A549 (cell line): ENCODE data around the gene CRACR2B. TPM values are rescaled to one million over a fixed set of nuclear protein-coding genes. Genes with fewer than 3 reads are reported as not detected.

ENCODE experiments used
- ATAC-seq, 2 experiments: fragments of 200-7000 bp in 1 of 2; fragments of >200 bp in 1 of 2; cut with Nextera tagmentation in 1 of 2; cut with Tn5 transposase in 1 of 2; 3 replicates each; pipeline versions ENCODE4 v1.8.0 to v1.9.1; 2018 to 2020; ENCODE audit warnings: mild to moderate bottlenecking in 1 of 2, moderate library complexity in 1 of 2
- CTCF ChIA-PET: fragments of 300-600 bp; sonication (Branson Sonifier 250); formaldehyde crosslinking; extraction: SDS; loops from one replicate; lab custom pipeline; 2021; ENCODE audit warnings: antibody characterized with exemption, inconsistent platforms; lab: Yijun Ruan, JAX
- POLR2A ChIA-PET: fragments of 350-600 bp; formaldehyde crosslinking; extraction: SDS; loops from one replicate; lab custom pipeline; 2021; ENCODE audit warnings: antibody characterized with exemption, inconsistent platforms; lab: Yijun Ruan, JAX
- DNase-seq, 2 experiments: peaks; one replicate each; pipeline versions ENCODE4 v3.0.0 to v3.0.0-alpha.2; 2011 to 2016; ENCODE audit warnings: low read depth in 1 of 2, low spot score in 1 of 2
- FAIRE-seq: peaks from 2 replicates; lab custom pipeline; 2011; peaks lifted over from hg19 to GRCh38; lab: Jason Lieb, UNC
- H3K27ac ChIP-seq, 2 experiments: fragments of >200 bp; sonication (Bioruptor Twin); formaldehyde crosslinking; 3 replicates each; pipeline ENCODE4 v1.5.1; 2016 to 2017
- H3K4me1 ChIP-seq: fragments of >200 bp; sonication (Bioruptor Twin); formaldehyde crosslinking; 3 replicates; pipeline ENCODE4 v1.6.1; 2016
- H3K4me2 ChIP-seq: fragments of >200 bp; sonication (Bioruptor Twin); formaldehyde crosslinking; 3 replicates; pipeline ENCODE4 v1.6.1; 2016
- H3K4me3 ChIP-seq: fragments of >200 bp; sonication (Bioruptor Twin); formaldehyde crosslinking; 3 replicates; pipeline ENCODE4 v1.5.1; 2016
- H3K9me3 ChIP-seq: fragments of >200 bp; sonication (Bioruptor Twin); formaldehyde crosslinking; 3 replicates; pipeline ENCODE4 v1.6.1; 2016
- BCL3 ChIP-seq: fragments of >200 bp; sonication (Bioruptor Twin); formaldehyde crosslinking; IDR thresholded peaks from 3 replicates; pipeline ENCODE4 v1.6.1; 2016
- CHD2 ChIP-seq: fragments of 150-350 bp; IDR thresholded peaks from 2 replicates; pipeline ENCODE4 v1.6.1; 2014; ENCODE audit warnings: low read length; ENCODE audit not compliant: partially characterized antibody
- EHF ChIP-seq: fragments of 250-450 bp; sonication (Bioruptor Pico); IDR thresholded peaks from 2 replicates; pipeline ENCODE4 v1.5.0; 2020; ENCODE audit warnings: mild to moderate bottlenecking
- FOSL2 ChIP-seq, 2 experiments: fragments of 450-650 bp in 1 of 2; fragments of >200 bp in 1 of 2; sonication (Bioruptor Twin) in 1 of 2; formaldehyde crosslinking; IDR thresholded peaks; 2 replicates each; pipeline versions ENCODE4 v1.5.0 to v1.6.1; 2016 to 2020; ENCODE audit warnings: mild to moderate bottlenecking in 1 of 2, moderate library complexity in 1 of 2
- HES2 ChIP-seq: fragments of >200 bp; sonication (Bioruptor Twin); formaldehyde crosslinking; IDR thresholded peaks from 2 replicates; pipeline ENCODE4 v1.6.1; 2016
- HMGXB4 ChIP-seq: fragments of 250-450 bp; sonication (Bioruptor Pico); IDR thresholded peaks from 2 replicates; pipeline ENCODE4 v1.5.0; 2021; ENCODE audit warnings: mild to moderate bottlenecking, moderate library complexity, borderline replicate concordance
- HOXA7 ChIP-seq: fragments of 250-450 bp; sonication (Bioruptor Pico); IDR thresholded peaks from 2 replicates; pipeline ENCODE4 v1.5.0; 2020; ENCODE audit warnings: mild to moderate bottlenecking, moderate library complexity
- HOXB13 ChIP-seq: fragments of 250-450 bp; sonication (Bioruptor Pico); IDR thresholded peaks from 2 replicates; pipeline ENCODE4 v1.5.0; 2020; ENCODE audit warnings: low read depth, mild to moderate bottlenecking, moderate library complexity
- JUNB ChIP-seq: fragments of >200 bp; sonication (Bioruptor Twin); formaldehyde crosslinking; IDR thresholded peaks from 2 replicates; pipeline ENCODE4 v1.6.1; 2016
- KDM5A ChIP-seq: fragments of 200-600 bp; sonication (generic); IDR thresholded peaks from 2 replicates; pipeline ENCODE4 v1.6.1; 2016; ENCODE audit warnings: antibody characterized with exemption, mild to moderate bottlenecking
- MAFK ChIP-seq: fragments of 450-650 bp; IDR thresholded peaks from 2 replicates; pipeline ENCODE4 v1.6.1; 2014; ENCODE audit not compliant: partially characterized antibody
- NFE2L2 ChIP-seq: fragments of 150-350 bp; conservative IDR thresholded peaks from 2 replicates; pipeline ENCODE4 v1.6.1; 2014; ENCODE audit warnings: low read length
- NPAS2 ChIP-seq: fragments of 250-450 bp; sonication (Bioruptor Pico); IDR thresholded peaks from 2 replicates; pipeline ENCODE4 v1.8.0; 2022; ENCODE audit warnings: mild to moderate bottlenecking, moderate library complexity, borderline replicate concordance
- NR3C1 ChIP-seq: fragments of >200 bp; sonication (Bioruptor Twin); formaldehyde crosslinking; IDR thresholded peaks from 3 replicates; pipeline ENCODE4 v1.6.1; 2017
- POLR2AphosphoS2 ChIP-seq: conservative IDR thresholded peaks from 2 replicates; pipeline ENCODE4 v1.6.1; 2012; ENCODE audit warnings: low read length, improper control_type of control experiment, inconsistent platforms
- RCOR1 ChIP-seq: fragments of 150-350 bp; IDR thresholded peaks from 2 replicates; pipeline ENCODE4 v1.6.1; 2014; ENCODE audit warnings: antibody characterized with exemption, low read length, low read depth
- REST ChIP-seq: fragments of 200-600 bp; sonication (generic); IDR thresholded peaks from 2 replicates; pipeline ENCODE4 v1.6.1; 2016; ENCODE audit warnings: antibody characterized with exemption, mild to moderate bottlenecking, moderate library complexity
- RNF2 ChIP-seq: fragments of 200-600 bp; sonication (generic); IDR thresholded peaks from 2 replicates; pipeline ENCODE4 v1.6.1; 2016; ENCODE audit warnings: low read depth, mild to moderate bottlenecking, antibody characterized with exemption, moderate library complexity, borderline replicate concordance
- SMC3 ChIP-seq: fragments of >200 bp; sonication (Bioruptor Twin); formaldehyde crosslinking; IDR thresholded peaks from 3 replicates; pipeline ENCODE4 v1.6.1; 2018; ENCODE audit warnings: inconsistent platforms
- SREBF2 ChIP-seq: fragments of 450-650 bp; IDR thresholded peaks from 2 replicates; pipeline ENCODE4 v1.6.1; 2014; ENCODE audit warnings: mild to moderate bottlenecking, moderate library complexity
- TP53 ChIP-seq: fragments of 250-450 bp; sonication (Bioruptor Pico); IDR thresholded peaks from 2 replicates; pipeline ENCODE4 v1.5.0; 2021; ENCODE audit warnings: mild to moderate bottlenecking, moderate library complexity
- ZC3H11A ChIP-seq: fragments of 450-650 bp; IDR thresholded peaks from 2 replicates; pipeline ENCODE4 v1.6.1; 2014; ENCODE audit warnings: antibody characterized with exemption, mild to moderate bottlenecking
- WGBS: methylation state at CpG from one replicate; pipeline ENCODE4 v1.1.6; 2017; ENCODE audit errors: missing lambda C conversion rate; 5-methylcytosine and 5-hydroxymethylcytosine counted together
- polyA plus RNA-seq, 4 experiments: library from polyadenylated mRNA; depleted of rRNA in 3 of 4; stranded (reverse); fragments of >200 nt; fragmentation: RNase III in 1 of 4; extraction: RNeasy Plus Mini Kit Qiagen cat#74134 plus additional on column Dnase treatment in 1 of 4; gene quantifications; 2 replicates in 3 of 4; 3 replicates in 1 of 4; pipeline ENCODE4 v1.2.3, GENCODE V29; 2011 to 2017
- TF ChIP-seq, protein P1 (sequence below): fragments of 150-350 bp; IDR thresholded peaks from 2 replicates; pipeline ENCODE4 v1.6.1; 2014; ENCODE audit warnings: low read depth, mild to moderate bottlenecking, low read length

Gene CRACR2B
- polyA plus RNA-seq, 2 of the 4 experiments (the other 2 are of a cell fraction): 1.2 to 3.0 TPM

DNA sequence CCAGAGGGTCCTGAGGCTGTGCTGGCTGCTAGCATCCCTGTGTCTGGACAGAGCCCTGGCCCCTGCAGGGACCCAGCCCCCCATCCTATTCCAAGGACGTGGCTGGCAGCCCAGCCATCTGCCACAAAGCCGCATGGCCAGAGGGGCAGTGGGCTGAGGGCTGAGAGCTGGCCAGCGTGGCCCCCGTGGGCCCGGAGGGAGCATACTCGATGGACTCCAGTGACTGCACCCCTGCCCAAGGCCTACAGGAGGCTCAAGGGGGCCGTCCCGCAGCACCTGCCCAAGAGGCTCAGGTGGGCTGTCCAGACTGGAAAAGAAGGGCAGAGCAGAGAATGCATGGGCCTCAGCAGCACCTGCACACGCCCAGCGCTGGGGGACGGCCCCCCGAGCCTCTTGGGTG lies 28.1 kb downstream of the CRACR2B start:
- ATAC-seq: no peak
- TF ChIP-seq RNF2 (no peak), MAFK (no peak), NFE2L2 (no peak), NR3C1 (no peak), RCOR1 (no peak), HMGXB4 (no peak), HES2 (no peak), HOXB13 (CRISPR knock-in tag) (no peak)
- TF ChIP-seq, protein P1, sequence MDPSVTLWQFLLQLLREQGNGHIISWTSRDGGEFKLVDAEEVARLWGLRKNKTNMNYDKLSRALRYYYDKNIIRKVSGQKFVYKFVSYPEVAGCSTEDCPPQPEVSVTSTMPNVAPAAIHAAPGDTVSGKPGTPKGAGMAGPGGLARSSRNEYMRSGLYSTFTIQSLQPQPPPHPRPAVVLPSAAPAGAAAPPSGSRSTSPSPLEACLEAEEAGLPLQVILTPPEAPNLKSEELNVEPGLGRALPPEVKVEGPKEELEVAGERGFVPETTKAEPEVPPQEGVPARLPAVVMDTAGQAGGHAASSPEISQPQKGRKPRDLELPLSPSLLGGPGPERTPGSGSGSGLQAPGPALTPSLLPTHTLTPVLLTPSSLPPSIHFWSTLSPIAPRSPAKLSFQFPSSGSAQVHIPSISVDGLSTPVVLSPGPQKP: no peak
- TF ChIP-seq, all 56 proteins: peak for 0
- Histone ChIP-seq H3K27ac (no peak overlapping the region), H3K4me3 (no peak overlapping the region), H3K9me3 (no peaks in the 10 kb centered on the region), H3K4me1 (peaks cover 46% of the 10 kb centered on the region), H3K4me2 (no peak overlapping the region)
- DNase-seq (no peak), FAIRE-seq (no peak)
- 89% methylated on average over 8 of the region's 12 CpGs for WGBS
- ChIA-PET POLR2A (interaction anchor here (1.4 kb wide), 1 partner anchor 12 kb away, joined by 5 read pairs; the partner anchor contains the start of gene TSPAN4), CTCF (interaction anchor here (3.2 to 9.0 kb wide), 4 partner anchors 9 to 195 kb away, joined by 10 to 37 read pairs (median 23); no protein-coding TSS in a partner anchor)

DNA sequence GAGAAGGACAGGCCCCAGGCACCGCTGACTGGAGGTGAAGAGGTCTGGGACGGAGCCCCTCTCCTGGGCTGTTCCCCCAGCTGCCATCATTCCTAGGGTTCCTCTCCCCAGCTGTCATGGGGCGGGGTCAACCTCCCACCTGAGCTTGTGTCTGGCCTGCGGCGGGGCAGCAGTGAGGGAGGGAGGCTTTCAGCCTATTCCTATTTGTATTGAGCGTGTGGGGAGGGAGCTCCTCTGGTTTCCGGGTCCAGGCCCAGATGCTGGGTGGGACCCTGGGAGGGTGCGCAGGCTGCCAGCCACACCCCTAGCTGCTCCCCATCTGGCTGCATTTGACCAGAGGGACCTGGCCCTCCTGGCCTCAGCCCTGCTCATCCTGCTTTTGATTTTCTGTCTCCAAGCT lies 28.7 kb downstream of the CRACR2B start:
- POLR2A ChIA-PET: interaction anchor here (1.1 to 1.4 kb wide), 2 partner anchors 13 to 198 kb away, joined by 3 to 5 read pairs; partner anchors contain the start of gene TSPAN4
- ATAC-seq: no peak

More for the DNA sequence above, 28.7 kb downstream of the CRACR2B start:
- H3K4me3 ChIP-seq: no peak overlapping the region
- FAIRE-seq: no peak
- CTCF ChIA-PET: interaction anchor here (3.2 to 9.0 kb wide), 4 partner anchors 9 to 195 kb away, joined by 10 to 37 read pairs (median 23); no protein-coding TSS in a partner anchor
- H3K4me1 ChIP-seq: peaks cover 40% of the 10 kb centered on the region
- no peaks in the 10 kb centered on the region for H3K9me3 ChIP-seq
- H3K4me2 ChIP-seq: no peak overlapping the region
- no peak overlapping the region for H3K27ac ChIP-seq
- WGBS: 83% methylated on average over 7 of the region's 8 CpGs
- no peak for DNase-seq
- TF ChIP-seq NR3C1: no peak
- TF ChIP-seq POLR2AphosphoS2: no peak
- TF ChIP-seq CHD2: no peak
- no peak for TF ChIP-seq KDM5A
- TF ChIP-seq JUNB: no peak
- no peak for TF ChIP-seq SREBF2
- no peak for TF ChIP-seq NPAS2 (CRISPR knock-in tag)
- TF ChIP-seq, protein P1: no peak
- TF ChIP-seq HES2: no peak
- no peak for TF ChIP-seq MAFK
- TF ChIP-seq FOSL2 (IDR thresholded peaks at IDR 0.05): no peak
- no peak for TF ChIP-seq FOSL2 (CRISPR knock-in tag; IDR thresholded peaks at IDR 0.05)
- TF ChIP-seq EHF: no peak
- TF ChIP-seq HOXA7 (CRISPR knock-in tag): no peak
- TF ChIP-seq SMC3: no peak
- TF ChIP-seq RCOR1: no peak
- TF ChIP-seq REST: no peak
- TF ChIP-seq BCL3: no peak
- no peak for TF ChIP-seq TP53 (CRISPR knock-in tag)
- TF ChIP-seq ZC3H11A: no peak
- TF ChIP-seq, all 56 proteins: peak for 0
